DMS153 treated with DMSO at 0.1 percent for 48 hours (cell line): ENCODE results near the gene EYS.
A peak's percentile ranks its signal among the peaks of the same experiment; 100 is the strongest.
"Not testable (repeated sequence)": the region's sequence is repeated elsewhere in the genome, so short reads cannot be mapped to it uniquely, and the experiment has no call there.

Source experiments
- DNase-seq: peaks from one replicate; lab custom pipeline; 2025; ENCODE audit not compliant: unreplicated experiment; lab: John Stamatoyannopoulos, UW

EYS gene

DNA sequence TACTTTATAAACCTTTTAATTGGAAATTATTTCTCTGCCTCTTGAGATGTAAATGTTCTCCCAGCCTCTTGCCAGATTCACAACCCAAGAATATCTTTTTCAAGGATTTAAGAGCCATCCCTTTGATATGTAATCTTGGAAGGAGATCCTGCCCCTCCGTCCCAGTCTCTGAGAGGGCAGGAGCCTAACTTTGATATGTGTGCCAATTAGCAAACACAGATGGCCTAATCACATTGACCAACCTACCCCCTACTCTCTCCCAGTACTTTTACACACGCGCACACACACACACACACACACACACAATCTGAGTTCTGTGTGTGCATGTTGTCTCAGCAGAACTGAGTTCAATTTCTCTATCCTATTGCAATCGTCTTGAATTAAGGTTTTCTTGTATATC lies 1447.7 kb downstream of the EYS start:
- no peak for DNase-seq

DNA sequence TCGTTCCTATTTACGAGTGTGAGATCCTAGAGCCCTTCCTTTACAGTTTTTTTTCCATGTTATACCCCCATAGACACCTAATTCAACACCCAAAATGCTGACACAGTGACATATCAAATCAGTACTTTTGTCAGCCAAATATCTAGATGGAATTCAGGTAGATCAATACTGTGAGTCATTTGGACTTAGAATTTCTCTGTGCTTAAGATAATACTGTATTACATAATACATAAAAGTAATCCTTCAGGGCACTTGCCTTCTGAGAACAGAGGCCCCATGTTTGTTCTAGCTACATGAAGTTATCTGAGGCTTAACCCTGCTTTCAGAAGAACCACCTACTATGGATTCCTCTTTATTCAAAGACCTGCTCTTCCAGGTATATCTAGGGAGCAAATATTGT lies 1448.3 kb downstream of the EYS start:
- no peak for DNase-seq

DNA sequence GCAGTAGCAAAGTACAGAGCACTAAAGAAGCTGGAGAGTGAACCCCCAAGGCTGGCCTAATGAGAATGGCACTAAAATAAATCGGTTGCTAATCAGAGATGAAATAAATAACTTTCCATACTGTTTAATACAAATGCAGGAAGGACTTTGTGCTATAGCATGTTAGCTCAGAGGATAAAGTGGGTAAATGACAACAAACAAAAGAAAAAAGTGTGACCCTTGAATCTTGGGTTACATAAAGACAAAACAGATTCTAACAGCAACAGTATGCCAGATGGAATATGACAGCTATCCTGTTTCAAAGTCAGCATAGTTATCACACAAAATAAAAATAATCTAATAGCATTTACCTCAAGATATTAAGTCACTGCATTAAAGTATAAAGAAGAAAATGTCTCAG lies 1448.7 kb downstream of the EYS start:
- no peak for DNase-seq

DNA sequence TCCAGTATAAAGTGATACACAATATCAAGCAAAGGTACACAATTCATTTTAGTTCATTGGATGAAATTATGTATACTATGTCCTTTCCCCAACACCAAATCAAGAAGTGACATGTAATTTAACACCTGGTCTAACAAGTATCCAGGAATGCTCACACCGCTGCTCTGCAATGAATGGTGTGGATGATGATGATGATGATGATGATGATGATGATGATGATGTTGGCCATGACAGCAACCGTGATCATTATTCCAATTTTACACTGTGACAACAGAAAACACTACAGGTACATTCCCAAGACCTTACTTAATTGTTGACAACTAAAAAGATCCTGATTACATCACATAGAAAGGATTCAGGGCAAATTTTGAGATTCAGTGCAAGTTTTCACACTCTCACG lies 1449.4 kb downstream of the EYS start:
- DNase-seq = no peak

DNA sequence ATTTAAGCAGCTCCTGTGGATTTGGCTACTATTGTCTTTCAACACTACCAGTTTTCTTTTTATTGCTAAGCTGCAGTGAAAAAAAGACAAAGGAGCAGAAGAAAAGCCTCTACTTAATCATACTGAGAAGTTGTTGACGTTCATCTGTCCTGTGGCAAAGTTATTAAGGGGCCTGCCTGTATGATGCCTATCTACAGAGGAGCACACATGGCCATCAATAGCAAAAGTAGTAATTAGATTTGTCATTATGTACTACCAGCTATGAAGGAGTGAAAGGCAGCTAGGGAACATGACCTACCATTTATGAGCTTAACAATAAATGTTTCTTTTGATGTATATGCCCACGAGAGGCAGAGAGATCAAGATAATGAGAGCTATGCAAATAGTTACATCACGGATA lies 1450.5 kb downstream of the EYS start:
- DNase-seq = peak; percentile 21

DNA sequence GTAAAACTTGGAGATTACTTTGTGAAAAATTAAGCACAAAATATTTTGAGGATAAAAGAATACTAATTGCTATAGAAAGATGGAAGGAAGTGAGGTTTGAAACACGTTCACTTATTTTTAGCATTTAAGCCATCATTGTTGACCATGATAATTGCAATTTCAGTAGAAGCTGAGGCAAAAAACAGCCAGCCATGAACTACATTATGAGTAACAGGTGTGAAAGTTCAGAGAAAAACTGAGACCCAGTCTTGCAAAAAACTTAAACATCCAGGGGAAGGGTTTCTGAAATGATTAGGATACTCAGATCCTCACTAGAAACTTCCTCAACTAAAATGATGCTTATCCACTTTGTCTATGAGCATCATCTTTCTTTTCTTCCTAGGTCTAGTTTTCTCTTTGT lies 1452.0 kb downstream of the EYS start:
- no peak for DNase-seq

DNA sequence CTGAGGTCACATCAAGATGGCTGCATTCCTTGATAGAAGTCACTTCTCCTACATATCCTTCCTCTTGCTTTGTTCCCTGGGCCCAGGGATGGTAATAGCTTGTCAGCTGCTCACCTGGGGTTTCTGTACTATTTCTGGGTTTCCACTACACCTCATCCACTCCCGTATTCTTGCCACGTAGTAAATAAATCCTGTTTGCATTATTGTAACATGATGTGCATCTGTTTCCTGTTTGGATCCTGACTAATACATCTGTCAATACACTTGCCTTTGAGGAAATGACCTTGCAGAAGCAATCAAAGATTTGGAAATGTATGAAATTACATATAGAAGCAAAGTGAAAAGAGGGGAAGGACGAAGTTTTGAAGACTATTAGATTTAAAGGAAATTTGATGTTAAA lies 1452.5 kb downstream of the EYS start:
- DNase-seq = peak; percentile 45

DNA sequence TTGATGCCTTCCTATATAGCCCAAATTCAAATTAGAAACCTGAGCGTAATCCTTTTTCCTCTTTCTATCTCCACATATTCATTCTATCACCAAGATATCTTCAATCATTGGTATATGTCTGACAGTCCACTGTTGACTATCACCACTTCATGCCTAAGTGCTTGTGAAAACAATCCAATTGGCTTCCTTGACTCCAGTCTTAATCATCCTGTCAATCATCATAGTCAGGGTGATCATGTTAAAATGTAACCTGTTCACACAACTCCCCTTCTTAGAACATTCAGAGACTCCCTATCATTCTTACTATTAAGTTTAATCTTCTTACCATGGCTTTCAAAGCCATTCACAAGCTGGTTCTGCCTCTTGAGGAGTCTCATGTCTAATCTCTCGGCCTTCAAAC lies 1454.8 kb downstream of the EYS start:
- DNase-seq = no peak

DNA sequence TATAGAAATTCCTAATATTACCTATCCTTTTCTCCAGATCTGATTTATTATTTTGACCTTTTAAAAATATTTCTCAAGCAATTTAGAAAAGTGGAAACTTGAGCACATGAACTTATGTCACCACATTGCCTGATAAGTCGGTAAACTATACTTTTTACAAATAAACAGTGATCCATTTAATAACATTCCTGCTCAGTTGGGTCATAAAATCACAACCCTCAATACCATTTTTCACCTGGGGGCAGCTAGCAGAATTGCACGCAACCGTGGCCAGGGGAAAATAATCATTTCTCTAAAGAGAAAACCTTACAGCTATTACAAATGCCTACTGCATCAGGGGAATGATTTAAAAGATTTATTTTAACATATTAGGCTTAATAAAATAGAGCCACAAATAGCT lies 1456.9 kb downstream of the EYS start:
- no peak for DNase-seq

DNA sequence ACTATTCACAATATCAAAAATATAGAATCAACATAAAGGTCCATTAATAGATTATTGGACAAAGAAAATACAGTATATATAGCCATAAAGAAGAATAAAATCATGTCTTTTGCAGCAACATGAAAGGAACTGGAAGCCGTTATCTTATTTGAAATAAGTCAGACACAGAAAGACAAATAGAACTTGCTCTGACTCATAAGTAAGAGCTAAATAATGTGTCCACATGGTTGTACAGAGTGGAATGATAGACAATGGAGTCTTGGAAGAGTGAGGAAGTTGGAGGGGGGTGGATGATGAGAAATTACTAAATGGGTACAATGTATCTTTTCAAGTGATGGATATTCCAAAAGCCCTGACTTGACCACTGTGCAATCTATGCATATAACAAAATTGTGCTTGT lies 1457.9 kb downstream of the EYS start:
- no peak for DNase-seq

DNA sequence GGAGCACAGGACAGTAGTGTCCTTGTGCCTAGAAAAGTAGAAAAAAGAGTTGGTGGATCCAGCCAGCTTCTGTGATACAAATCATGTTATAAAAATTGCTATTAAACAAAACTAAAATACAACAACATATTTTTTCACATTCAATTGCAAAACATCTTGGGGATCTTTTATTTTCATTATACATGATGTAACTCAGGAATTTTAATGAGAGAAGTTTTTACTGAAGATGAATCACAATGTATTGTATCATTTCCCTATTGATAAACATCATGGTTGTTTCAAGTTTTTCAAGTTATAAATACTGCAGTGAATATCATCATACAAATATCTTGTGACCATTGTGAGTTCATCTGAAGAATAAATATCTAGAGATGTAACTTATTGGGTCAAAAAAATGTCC lies 1463.4 kb downstream of the EYS start:
- DNase-seq = no peak

DNA sequence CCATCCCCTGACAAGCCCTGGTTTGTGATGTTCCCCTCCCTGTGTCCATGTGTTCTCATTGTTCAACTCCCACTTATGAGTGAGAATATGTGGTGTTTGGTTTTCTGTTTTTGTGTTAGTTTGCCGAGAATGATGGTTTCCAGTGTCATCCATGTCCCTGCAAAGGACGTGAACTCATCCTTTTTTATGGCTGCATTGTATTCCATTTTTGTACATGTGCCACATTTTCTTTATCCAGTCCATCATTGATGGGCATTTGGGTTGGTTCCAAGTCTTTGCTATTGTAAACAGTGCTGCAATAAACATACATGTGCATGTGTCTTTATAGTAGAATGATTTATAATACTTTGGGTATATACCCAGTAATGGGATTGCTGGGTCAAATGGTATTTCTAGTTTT lies 1468.1 kb downstream of the EYS start:
- DNase-seq = not testable (repeated sequence)

DNA sequence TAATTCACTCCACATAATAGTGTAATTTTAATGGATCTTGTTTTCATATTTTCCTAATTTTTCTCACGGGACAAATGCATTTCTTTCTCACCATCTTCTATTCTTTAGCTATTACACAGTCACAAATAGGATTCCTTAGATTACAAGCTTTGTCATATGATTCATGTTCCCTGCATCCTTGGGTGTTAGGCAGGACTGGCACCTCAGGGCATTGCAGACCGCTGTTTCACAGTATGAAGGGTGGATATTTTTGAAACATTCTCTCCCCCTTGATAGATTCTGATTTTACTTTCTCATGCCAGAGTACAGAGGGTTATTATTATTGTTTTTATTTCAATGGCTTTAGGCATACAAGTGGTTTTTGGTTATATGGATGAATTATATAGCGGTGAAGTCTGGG lies 1469.0 kb downstream of the EYS start:
- DNase-seq = no peak

DNA sequence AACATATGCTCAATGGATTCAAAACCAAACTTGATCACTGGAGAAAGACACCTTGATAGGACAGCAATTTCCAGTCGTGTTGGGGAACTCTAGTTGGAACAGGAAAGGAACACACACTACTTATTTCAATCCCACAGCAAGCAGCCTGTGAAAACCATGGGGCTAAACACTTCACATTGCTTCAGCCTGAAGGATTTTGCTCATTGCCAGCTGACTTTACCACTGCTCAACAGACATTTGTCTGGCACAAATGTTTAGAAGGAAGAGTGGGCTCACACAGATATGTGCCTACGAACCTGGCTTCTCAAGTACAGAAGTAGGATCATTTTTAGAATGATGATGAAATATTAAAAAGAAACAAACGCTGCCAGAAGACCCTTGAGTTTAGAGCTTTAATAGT lies 1473.3 kb downstream of the EYS start:
- no peak for DNase-seq

DNA sequence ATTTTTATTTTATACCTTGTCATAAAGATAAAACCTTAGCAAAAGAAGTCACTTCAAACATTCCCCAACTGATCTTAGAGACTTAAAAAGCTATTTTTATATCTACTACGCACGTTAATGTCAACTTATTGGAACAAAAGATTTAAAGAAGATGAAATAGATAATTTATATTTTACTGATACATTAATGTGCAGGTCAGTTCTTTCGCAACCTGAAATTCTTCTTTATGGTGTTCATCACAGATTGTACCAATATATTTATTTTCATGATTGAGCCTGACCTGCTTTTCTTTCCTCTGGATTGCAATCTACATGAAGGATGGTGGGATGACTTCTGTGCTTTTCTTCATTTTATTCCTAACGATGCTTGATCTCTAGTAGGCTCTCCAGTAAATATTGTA lies 1475.1 kb downstream of the EYS start:
- DNase-seq = no peak

DNA sequence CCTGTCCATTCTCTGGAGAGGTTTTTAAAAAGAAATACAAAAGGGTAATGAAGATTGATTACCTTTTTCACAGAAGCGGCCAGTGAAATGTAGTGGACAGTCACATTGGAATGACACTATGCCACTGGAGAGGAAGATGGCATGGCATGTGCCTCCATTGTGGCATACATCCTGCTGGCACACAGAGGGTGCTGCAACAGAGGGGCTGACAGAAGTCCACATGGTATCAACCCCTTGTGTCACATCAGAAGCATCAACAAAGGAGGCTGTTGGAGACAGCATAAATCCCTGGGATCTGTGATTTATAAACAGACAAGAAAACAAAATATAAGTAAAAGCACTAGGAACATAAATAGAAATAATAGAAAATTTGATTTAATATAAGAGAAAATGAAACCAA lies 1476.5 kb downstream of the EYS start:
- no peak for DNase-seq

DNA sequence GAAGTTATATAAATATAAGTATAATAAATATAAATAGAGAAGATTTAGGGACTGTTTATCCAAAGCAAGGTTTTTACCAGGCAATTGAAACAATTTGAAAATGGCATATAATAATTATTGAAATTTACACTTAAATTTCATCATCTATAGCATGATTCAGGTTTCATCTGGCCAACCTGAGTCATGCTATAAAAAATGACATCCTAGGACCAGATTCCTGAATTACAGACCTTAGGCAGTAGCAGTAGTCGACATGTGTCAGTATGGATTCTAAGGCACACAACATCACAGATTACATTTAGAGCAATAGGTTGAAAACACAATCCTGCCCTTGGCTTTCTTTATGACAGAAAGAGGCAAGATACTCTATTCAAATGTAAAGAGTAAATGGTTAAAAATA lies 1479.2 kb downstream of the EYS start:
- no peak for DNase-seq

DNA sequence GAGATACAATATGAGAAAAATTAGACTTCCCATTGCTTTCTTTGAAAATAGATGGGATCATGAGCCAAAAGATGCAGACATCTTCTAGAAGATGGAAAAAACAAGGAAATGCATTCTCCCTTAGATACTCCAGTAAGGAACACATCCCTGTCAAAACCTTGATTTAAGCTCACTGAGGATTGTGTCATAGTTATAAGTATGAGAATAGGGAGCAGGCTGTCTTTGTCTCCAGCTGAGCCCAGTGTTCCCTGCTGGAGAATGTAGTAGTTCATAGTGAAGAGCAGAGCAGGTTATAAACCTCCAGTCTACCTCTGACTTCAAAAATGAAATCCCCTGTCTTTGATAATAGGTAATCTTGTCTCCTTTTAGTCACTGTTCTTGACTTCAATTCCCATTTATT lies 1481.5 kb downstream of the EYS start:
- no peak for DNase-seq

DNA sequence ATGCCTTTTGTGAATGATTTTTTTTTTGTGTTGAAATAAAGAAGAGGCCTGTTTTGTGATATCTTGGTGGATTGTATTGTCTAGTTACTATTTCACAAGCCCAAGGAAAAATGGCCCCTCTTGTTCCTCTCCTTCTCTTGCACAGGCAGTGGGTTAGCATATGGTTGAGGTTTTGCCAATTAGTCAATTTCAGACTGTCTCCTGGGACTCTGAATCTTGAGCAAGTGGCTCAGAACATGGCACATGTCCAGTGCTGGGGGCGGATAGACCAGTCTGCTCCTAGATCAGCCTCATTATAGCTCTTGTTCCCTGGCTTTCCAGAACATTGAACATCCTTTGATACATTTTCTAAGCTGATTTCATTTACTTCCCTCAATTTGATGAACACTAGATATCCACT lies 1482.2 kb downstream of the EYS start:
- no peak for DNase-seq

DNA sequence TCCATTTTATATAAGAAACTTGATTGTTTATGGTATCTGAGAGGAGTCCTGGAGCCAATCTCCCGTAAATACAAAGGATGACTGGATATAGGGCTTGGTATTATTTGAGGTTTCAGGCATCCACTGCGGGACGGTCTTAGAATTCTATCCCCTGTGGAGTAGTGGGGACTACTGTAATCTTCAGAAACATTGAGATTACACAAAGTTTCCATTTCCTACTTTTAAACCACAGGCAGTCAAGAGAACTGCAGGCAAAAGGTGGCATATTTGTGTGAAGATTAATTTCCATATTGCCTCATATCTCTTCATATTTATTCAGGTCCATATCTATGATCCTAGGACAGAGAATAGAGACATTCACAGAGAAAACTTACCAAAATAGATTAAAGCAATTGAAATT lies 1485.2 kb downstream of the EYS start:
- DNase-seq = no peak

DNA sequence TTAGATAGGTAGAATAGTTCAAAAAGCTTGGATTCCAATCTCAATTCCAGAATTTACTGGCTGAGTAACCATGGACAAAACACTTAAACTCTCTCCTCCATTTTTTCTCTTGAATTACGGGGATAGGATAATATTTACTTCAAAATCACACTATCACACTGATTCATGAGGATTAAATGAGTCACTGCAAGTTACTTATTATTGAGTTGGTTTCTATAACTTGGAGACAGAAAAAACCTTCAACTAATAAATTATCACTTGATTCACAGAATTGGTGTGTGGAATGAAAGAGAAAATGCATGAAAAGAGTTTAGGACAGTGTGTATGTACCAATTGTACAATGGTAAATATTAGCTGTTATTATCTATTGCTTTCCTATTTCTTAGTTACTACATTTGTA lies 1486.2 kb downstream of the EYS start:
- no peak for DNase-seq

DNA sequence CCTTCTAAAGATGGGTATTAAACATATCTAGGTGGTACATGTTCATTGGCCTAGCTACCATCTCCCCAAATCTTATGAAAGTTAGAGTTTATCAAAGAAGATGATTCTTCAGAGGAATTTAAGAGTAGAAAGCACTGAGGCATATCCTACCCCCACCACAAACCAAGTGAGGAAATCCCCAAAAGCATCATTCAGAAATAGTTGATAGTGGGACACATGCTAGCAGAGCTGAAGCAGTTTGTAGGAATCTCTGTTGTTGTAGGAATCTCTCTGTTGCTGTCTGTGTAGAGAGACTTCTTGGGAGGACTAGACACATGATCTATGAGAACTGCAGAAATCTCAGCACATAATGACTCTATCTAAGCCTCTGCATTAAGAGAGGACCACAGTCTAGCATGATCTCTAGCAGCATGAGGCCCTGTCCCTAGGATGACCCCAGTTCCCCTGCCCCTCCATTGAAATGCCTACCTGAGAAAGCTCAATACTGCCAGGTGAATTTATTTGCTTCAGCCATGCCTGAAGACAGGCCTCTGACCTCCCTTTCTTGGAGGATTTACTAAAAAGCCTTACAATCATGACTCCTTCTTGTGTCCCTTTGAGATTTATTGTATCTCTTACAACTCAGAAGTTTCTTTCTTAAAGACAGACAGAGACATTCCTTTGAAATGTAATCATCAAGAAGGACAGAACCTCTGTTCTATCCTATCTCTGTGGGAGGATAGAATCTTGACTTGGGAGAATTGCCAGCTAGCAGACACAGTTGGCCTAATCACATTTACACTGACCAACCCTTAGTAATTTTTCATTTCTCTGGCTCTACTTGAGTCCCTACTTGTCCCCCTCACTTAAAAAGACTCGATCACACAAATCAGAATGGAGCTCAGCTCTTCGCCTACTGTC lies 1489.1 kb downstream of the EYS start:
- no peak for DNase-seq

DNA sequence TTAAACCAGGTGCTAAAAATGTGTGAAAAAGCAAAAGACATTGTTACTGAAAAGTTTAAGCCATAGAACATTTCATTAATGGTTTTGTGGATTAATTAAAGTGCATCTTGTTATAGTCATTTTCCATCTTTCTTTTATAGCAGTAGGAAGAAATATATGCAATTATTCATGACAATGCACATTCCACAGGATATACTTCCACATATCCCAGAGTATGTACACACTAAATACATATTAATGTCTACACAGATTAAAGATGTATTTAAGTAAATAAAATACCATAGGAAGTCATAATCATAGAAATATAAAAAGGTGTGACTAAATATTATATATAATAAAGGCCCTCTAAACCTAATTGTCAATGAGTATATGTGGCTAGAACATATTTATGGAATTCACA lies 1492.7 kb downstream of the EYS start:
- no peak for DNase-seq
